KBM-7 (cell line): ENCODE results near the gene OR10H2.
"Not testable (repeated sequence)": the region's sequence is repeated elsewhere in the genome, so short reads cannot be mapped to it uniquely, and the experiment has no call there.

Experiments
- DNase-seq: peaks from one replicate; pipeline ENCODE4 v3.0.0-alpha.2; 2015
- in situ Hi-C: fragments of 300-500 bp; cut with MboI; formaldehyde crosslinking; loops from 2 replicates; pipeline ENCODE4 v1.14.3; 2020; ENCODE audit warnings: low sequenced_read_pairs, low pct_unique_long_range_greater_than_20kb, mixed read lengths

Gene OR10H2

GRCh38 chr19:15758379-15758778, 30.6 kb downstream of the OR10H2 start:
- no peak for DNase-seq
- in situ Hi-C loops: no loop called here

- DNase-seq: no peak
- in situ Hi-C loops: no loop called here
Measured at GRCh38 chr19:15759962-15760565, 32.2 kb downstream of the OR10H2 start.

DNA sequence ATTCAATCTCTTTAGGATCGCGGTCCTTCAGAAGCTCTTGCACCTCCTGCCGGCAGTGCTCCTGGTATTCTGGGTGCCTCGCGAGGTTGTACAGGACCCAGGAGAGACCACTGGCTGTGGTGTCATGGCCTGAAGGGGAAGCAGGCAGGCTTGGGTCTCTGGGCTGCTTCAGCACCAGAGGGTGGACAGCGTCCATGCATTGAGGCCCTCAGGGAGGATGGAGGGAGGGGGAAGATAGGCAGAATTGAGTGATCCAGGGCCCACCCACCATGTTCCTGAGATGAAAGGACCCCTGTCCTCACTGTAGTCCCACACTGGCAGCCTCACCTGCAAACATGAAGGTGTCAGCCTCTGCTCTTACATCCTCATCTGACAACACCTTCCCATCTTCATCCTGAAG, 41.8 kb downstream of the OR10H2 start:
- in situ Hi-C loops: no loop called here
- DNase-seq: peak; percentile 27

DNA sequence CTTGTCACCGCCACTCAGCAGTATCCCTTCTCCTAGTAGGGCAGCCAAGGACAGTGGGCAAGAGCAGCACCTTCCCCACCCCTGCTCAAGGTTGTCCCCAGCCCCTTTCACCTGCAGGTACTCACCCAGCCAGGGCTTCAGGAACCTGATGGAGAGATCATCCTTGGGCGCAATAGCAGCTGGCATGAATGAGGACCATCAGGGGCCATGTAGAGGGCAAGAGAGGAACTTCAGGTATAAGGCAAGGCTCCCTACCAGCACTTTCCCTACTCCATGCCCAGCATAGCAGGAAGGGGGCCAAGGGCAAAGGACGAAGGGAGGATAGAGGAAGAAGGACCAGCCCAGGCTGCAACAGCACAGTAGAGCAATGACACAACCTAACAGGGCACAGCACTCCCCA, 46.3 kb downstream of the OR10H2 start:
- DNase-seq, in situ Hi-C loops: not testable (repeated sequence)

DNA sequence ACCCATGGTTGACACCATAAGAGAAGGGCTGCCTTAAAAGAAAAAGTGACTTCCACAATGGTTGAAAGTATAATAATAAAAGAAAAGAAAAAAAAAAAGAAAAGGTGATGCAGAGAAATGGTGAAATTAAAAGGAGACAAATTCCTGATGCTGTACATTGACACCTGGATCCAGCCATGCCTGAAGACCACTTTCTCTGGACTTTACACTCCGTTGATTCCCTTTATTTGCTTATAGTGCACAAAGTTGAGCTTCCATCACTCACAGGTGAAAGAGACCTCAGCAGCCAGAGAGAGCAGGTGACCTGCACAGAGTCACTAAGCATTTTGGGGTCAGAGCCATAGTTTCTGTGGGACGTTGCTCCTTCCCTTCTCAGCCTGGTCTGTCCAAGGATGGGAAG, 47.4 kb downstream of the OR10H2 start:
- in situ Hi-C loops: loop anchor here (5.0 kb wide), 1 partner anchor 103 kb away; the partner anchor contains the start of gene CYP4F12
- no peak for DNase-seq

- in situ Hi-C loops: loop anchor here (5.0 kb wide), 1 partner anchor 104 kb away; the partner anchor contains the start of gene CYP4F12
- no peak for DNase-seq
Measured at GRCh38 chr19:15776264-15776663, 48.4 kb downstream of the OR10H2 start.

- in situ Hi-C loops: loop anchor here (5.0 kb wide), 1 partner anchor 105 kb away; the partner anchor contains the start of gene CYP4F12
- no peak for DNase-seq
Measured at GRCh38 chr19:15776991-15777970, 49.5 kb downstream of the OR10H2 start.
